BE2C (cell line): ENCODE data around the gene MAT2B.

Experiments
- DNase-seq: peaks from one replicate; pipeline ENCODE4 v3.0.0-alpha.2; 2020
- H3K27me3 ChIP-seq: fragments of 250-450 bp; sonication (Bioruptor Pico); 2 replicates; pipeline ENCODE4 v1.5.1; 2020; ENCODE audit warnings: mild to moderate bottlenecking
- H3K36me3 ChIP-seq: fragments of 250-450 bp; sonication (Bioruptor Pico); 2 replicates; pipeline ENCODE4 v1.5.1; 2020; ENCODE audit warnings: mild to moderate bottlenecking
- H3K4me1 ChIP-seq: fragments of 250-450 bp; sonication (Bioruptor Pico); 2 replicates; pipeline ENCODE4 v1.5.1; 2020
- H3K4me3 ChIP-seq: 2 replicates; pipeline ENCODE4 v1.5.1; 2011; ENCODE audit warnings: low read depth, low read length
- H3K9me3 ChIP-seq: fragments of 250-450 bp; sonication (Bioruptor Pico); 2 replicates; pipeline ENCODE4 v1.5.1; 2020
- TF ChIP-seq, protein P1 (sequence below): IDR thresholded peaks from 2 replicates; pipeline ENCODE4 v1.5.1; 2012; ENCODE audit warnings: mild to moderate bottlenecking, low read depth, low read length

MAT2B gene

DNA sequence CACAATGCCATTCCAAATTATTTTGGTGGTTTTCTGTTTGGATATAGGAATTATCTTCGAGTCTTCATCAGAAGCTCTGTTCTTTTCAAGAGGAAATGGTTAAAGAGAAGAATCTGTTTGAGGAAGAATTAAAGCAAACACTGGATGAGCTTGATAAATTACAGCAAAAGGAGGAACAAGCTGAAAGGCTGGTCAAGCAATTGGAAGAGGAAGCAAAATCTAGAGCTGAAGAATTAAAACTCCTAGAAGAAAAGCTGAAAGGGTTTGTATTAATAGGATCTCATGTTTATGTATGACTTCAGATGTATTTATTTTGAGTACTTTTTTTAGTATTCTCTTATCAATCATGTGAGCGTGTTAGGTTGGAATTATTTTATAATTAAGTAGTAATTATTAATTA lies 30.0 kb upstream of the MAT2B start:
- Histone ChIP-seq H3K4me3 (no peak overlapping the region), H3K9me3 (no peaks in the 10 kb centered on the region), H3K27me3 (no peaks in the 10 kb centered on the region), H3K36me3 (peaks cover 63% of the 10 kb centered on the region), H3K4me1 (no peaks in the 10 kb centered on the region)
- TF ChIP-seq, protein P1, sequence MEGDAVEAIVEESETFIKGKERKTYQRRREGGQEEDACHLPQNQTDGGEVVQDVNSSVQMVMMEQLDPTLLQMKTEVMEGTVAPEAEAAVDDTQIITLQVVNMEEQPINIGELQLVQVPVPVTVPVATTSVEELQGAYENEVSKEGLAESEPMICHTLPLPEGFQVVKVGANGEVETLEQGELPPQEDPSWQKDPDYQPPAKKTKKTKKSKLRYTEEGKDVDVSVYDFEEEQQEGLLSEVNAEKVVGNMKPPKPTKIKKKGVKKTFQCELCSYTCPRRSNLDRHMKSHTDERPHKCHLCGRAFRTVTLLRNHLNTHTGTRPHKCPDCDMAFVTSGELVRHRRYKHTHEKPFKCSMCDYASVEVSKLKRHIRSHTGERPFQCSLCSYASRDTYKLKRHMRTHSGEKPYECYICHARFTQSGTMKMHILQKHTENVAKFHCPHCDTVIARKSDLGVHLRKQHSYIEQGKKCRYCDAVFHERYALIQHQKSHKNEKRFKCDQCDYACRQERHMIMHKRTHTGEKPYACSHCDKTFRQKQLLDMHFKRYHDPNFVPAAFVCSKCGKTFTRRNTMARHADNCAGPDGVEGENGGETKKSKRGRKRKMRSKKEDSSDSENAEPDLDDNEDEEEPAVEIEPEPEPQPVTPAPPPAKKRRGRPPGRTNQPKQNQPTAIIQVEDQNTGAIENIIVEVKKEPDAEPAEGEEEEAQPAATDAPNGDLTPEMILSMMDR = no peak
- DNase-seq = no peak

DNA sequence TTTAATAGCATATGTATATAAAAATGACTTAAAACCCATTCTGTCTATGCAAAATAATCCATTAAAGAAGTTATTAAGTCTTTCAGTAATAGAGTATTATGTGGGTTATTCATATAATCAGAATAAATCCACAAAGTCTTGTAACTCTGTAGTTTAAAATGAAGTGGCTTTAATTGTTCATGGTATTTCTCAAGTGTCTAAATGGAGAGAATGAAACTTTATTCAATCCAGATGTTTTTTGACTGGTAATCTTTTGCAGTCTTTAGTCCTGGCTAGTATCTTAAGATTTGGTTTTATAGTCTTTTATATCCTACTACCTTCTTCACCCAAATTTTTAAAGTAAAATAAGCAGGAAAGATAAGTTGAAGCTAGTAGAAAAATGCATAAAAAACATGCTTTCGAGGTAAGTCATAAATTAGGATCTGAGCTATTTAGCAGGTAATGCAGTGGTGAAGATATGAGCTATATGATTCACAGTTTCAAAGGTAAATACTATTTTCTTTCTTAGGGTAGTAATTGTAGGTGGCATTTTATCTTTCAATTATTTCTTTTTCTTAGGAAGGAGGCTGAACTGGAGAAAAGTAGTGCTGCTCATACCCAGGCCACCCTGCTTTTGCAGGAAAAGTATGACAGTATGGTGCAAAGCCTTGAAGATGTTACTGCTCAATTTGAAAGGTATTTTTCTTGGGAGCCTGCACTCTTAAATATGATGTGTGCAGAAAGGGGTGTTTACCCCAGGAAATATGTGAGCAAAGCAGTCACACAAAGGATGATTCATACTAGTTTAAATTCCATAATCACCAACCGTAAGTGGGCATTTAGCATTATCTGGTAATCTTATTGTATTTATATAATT lies 27.1 kb upstream of the MAT2B start:
- H3K36me3 ChIP-seq = peaks cover 62% of the 10 kb centered on the region
- no peaks in the 10 kb centered on the region for H3K27me3 ChIP-seq
- no peak for DNase-seq
- TF ChIP-seq, protein P1 = no peak
- H3K9me3 ChIP-seq = no peaks in the 10 kb centered on the region
- no peaks in the 10 kb centered on the region for H3K4me1 ChIP-seq
- no peak overlapping the region for H3K4me3 ChIP-seq

DNA sequence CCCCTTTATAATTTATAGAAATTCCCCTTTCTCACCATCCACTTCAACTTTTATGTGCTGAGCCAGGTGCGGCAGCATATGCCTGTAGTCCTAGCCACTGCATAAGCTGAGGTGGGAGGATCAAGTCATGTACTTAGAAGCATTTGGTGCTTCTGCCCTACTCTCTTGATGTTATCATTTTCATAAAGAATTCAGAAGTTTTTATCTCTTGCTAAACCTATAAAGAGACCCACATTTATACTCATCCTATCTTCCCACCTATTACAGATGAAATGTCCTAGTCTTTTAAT lies 26.5 kb upstream of the MAT2B start:
- Histone ChIP-seq H3K4me3 (no peak overlapping the region), H3K36me3 (peaks cover 66% of the 10 kb centered on the region), H3K4me1 (no peaks in the 10 kb centered on the region), H3K9me3 (no peaks in the 10 kb centered on the region), H3K27me3 (no peaks in the 10 kb centered on the region)
- TF ChIP-seq, protein P1 = no peak
- no peak for DNase-seq

DNA sequence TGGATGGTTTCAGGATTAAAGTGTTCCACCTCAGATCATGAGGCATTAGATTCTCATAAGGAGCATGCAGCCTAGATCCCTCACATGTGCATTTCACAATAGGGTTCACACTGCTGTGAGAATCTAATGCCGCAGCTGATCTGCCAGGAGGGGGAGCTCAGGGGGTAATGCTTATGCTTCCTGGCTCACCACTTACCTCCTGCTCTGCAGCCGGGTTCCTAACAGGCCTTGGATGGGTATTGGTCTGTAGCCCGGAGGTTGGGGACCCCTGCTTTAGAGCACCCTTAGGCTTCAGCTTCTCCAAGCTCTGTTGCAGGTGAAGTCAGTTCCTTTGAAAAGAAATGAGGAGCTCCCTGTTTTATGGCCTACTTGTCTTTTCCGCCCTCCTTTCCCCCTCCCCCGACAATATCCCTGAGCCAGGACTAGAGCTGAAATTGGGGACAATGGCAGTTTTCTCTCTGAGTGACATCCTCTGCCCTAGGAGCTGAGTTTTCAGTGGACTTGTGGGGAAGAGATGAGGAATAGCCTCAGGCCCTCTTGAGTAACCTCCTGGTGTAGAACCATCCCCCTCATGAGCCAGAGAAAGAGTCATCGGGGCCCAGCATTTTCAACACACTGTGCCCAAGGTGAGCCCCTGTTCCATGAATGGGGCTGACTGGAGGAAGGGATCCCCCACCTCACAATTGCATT lies 16.2 kb upstream of the MAT2B start:
- peaks cover 26% of the 10 kb centered on the region for H3K36me3 ChIP-seq
- TF ChIP-seq, protein P1 = peak; percentile 49
- H3K9me3 ChIP-seq = no peaks in the 10 kb centered on the region
- H3K4me3 ChIP-seq = no peak overlapping the region
- H3K4me1 ChIP-seq = no peaks in the 10 kb centered on the region; the same call in 1 of the 2 replicates
- peak; percentile 35 for DNase-seq
- no peaks in the 10 kb centered on the region for H3K27me3 ChIP-seq

DNA sequence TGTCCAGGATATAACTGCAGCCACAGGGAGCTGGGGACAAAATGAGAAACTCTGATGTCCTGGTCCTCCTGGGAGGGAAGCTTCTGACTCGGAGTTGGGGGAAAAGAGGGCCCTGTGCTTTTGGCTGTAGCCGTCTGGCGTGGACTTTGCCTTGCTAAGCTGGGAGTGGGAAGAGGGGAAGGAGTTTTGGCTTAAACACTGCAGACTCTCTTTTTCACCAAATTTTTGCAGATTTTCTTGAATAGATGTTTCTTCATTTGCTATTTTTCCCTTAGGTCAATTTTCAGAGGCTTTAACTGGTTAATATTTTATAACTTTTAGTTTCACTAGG lies 15.7 kb upstream of the MAT2B start:
- no peak for DNase-seq
- no peaks in the 10 kb centered on the region for H3K9me3 ChIP-seq
- TF ChIP-seq, protein P1 = no peak
- peaks cover 25% of the 10 kb centered on the region for H3K36me3 ChIP-seq
- no peaks in the 10 kb centered on the region; the same call in 1 of the 2 replicates for H3K4me1 ChIP-seq
- no peak overlapping the region for H3K4me3 ChIP-seq
- H3K27me3 ChIP-seq = no peaks in the 10 kb centered on the region

DNA sequence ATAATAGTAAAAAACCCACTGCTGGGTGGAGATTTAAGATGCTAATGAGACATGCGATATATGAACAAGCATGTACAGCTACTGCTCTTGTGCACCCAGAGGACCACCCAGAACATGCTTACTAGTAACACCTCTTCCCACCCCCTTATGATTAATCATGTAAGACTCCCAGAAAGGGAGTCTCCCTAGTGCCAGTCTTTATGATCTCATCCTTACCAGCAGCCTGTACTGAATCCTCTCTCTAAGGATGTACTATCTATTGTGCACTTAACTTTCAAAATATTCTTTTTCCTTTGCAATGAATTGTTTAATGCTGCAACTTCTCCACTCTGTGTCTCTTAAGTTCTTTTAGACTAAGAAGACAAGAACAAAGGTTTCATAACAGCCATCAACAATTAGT lies 9.1 kb upstream of the MAT2B start:
- Histone ChIP-seq H3K9me3 (no peaks in the 10 kb centered on the region), H3K27me3 (no peaks in the 10 kb centered on the region), H3K36me3 (peaks cover 6% of the 10 kb centered on the region), H3K4me1 (no peaks in the 10 kb centered on the region), H3K4me3 (no peak overlapping the region)
- DNase-seq = no peak
- TF ChIP-seq, protein P1 = no peak
